NCI-H748 treated with DMSO at 0.1 percent for 48 hours (cell line): Measurements from ENCODE around the gene IQGAP2.
"Not testable (repeated sequence)": the region's sequence is repeated elsewhere in the genome, so short reads cannot be mapped to it uniquely, and the experiment has no call there.

Source experiments
- DNase-seq: peaks from one replicate; lab custom pipeline; 2025; lab: John Stamatoyannopoulos, UW

Gene IQGAP2

GRCh38 chr5:76500633-76501393 is 97.7 kb downstream of the IQGAP2 start:
- no peak for DNase-seq

DNA sequence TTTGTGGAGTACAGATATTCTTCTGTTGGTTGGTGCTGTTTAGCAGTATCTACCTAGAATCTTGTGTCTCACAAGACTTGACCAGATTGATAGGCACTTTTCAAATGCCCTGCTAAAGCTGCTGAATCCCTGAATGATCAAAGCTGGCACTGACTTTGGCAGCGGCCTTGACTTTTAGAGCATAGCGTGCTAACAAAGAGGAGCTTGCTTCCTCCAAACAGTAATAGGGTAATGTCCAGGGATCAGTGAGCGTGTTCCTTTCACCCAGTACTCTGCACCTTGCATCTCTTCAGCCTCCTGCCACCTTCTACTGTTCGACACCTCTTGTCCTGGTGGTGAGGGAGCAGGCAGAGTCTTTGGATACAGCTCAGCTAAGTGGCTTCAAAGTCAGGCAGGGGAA is 100.8 kb downstream of the IQGAP2 start:
- no peak for DNase-seq

DNA sequence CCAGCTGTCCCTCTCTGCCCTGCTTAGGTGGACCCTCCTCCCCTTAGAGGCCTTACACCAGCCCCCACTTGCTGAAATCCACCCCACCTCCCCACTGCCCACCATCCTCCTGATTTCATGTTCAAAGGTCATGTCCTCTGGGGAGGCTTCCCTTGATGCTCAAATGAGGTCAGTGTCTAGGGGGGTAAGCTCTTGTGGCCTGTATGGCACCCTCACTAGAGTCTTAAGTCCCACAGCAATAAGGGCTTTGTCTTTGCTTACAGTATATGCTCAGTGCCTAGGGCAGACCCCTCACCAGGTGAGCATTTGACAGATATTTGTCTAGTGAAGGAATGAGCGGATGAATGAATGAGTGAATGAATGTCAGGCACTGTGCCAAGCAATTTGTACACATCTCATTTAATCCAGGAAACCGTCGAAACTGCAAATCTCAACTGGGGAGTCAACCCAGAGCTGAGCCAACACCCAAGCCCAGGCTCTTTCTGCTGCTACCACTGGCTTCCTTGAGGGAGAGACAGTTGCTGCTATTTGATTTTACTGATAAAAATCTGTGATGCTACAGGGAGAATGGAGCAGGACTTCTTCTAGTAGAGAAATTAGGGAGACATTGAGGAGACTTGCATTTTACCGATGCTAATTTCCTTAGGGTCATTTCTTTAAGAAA is 101.9 kb downstream of the IQGAP2 start:
- no peak for DNase-seq

GRCh38 chr5:76513476-76513875 is 110.4 kb downstream of the IQGAP2 start:
- DNase-seq, result no peak

- DNase-seq, result no peak
Observed at GRCh38 chr5:76514292-76514691, 111.2 kb downstream of the IQGAP2 start.

GRCh38 chr5:76514713-76515112 is 111.6 kb downstream of the IQGAP2 start:
- no peak for DNase-seq

- no peak for DNase-seq
Observed at GRCh38 chr5:76517334-76517733, 114.2 kb downstream of the IQGAP2 start.

- DNase-seq, result not testable (repeated sequence)
Observed at GRCh38 chr5:76518246-76518645, 115.2 kb downstream of the IQGAP2 start.

DNA sequence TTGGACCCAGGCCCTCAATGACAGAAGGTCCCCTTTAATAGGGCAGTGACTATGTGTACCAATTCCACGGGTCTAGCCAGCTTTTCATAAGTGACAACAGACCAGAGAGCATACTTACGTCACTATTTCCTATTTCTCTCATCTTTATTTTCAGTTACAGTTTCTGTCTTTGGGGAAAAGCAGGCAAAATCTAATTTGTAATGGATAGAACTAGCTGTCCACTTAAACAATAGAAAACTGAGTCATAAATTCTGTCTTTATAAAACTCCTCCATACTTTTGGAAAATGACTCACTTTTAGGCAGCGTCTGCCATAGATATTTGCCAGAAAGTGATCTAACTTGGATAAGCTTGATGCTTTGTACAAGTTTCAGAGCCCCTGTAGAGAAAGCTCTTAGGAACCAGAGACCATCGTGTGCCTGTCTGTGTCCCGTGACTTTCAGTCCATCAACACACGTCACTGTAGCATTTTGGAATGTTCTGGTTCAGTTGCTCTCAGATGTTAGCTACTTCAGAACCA is 118.2 kb downstream of the IQGAP2 start:
- no peak for DNase-seq

GRCh38 chr5:76522103-76522935 is 119.2 kb downstream of the IQGAP2 start:
- no peak for DNase-seq

DNA sequence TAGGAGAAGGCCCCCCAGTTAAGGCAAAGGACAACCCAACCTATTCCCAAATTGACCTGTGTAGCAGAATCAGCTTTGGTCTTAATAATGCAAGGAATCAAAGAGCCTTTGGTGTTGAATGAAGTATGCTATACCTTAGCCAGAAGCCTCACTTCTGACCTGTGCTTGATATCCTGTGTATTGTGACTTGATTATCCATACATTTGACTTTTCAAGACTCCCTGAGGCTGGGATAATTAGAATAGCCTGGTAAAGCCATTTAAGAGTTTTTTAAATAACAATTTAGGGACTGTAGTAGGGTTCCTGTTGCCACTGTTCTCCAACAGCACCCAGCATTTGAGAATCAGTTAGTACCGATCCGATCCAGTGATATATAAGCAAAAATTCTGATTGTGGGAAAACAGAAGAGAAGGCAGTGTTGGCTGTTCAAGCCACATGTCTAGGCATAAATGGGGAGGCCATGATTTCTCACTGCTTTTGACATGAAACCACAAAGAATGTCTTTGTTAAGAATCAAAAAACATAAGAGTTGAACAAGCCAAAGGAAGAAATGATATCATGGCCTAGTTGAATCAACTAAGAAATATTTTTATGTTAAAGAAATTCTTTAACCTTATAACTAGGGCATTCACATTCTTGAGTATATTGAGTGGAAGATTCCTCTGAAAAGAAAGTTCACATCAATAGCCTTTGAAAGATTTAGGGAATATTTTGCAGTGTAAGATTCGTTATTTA is 121.2 kb downstream of the IQGAP2 start:
- no peak for DNase-seq

DNA sequence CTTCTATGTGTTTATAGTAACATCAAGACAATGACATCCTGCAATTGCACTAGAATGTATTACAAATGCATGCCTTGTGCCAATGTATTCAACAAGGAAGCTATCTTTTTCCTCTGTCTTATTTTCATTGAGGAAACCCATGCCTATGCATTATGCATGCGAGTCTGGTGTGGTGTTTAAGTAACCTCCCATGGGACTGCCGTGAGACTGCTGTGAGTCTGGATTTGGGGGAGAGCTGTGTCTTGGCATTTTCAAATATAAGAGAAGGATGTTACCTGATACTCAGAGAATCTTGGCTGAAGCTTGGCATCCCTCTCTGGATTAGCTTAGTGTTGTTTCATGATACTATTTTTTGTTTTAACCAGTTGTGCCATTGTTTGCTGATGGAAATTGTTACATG is 121.8 kb downstream of the IQGAP2 start:
- DNase-seq, result no peak

DNA sequence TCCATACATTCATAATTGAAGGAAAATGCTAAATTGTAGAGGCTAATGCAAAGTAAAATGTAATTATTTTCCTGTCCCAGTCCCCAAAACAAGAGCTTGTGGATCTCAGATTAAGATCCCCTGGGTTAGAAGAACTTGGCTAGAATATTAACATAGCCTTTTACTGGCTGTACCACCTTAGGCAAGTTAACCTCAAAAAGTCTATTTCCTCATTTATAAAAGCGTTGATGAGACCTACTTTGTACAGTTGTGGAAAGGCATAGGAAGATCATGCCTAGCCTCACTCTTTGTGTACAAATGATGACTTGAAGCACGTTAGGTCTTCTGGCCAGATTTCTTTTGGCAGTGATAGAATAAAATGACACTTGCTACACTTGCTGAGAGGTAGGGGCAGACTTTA is 122.9 kb downstream of the IQGAP2 start:
- no peak for DNase-seq

DNA sequence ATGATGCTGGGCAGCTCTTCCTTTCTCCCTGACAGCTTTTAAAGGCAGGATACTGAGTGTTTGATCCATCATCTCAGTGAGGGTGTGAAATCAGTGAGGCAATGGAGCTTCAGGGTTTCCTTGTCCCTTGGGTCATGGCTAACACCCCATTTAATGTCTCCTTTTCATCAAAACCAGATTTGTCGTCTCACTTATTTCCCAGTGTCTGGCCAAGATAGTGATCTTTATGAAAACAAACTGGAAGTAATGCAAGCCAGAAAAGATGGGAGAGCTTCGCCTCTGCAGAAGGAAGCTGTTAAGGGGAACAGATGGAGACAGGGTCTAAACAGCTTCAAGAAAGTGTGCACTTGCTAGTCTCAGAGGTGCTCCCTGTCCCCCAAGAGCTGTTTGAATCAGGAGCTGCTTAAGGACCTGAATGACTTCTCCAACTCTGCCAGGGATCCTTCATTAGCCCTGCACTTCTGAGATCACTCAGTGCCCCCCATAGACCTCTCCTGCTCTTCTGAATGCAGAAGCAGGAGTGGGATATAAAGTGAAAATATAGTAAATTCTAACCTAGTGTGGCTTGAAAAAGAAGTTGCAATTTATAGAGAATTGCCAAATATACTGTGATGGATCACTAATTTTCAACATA is 124.0 kb downstream of the IQGAP2 start:
- no peak for DNase-seq

DNA sequence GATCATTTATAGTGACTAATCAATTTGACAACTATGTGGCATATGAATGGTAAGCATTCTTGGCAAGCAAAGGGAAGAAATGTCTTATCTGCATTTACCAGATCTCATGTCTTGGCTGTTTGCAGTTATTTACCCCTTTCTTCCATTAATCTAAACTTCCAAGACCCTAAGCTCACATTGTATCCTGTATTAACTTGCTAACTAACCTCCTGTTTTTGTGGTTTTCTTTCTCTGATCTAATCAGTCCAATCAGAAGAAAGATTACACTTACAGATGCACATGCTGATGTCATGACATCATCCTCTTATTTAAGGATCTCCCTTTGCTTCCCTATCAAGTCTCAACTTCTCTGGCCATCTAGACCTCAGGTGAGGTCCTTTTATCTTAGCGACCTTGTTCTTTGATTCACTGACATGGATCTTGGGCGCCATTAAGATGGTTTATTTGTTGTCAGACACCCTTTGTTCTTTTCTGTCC is 124.6 kb downstream of the IQGAP2 start:
- no peak for DNase-seq

- no peak for DNase-seq
Observed at GRCh38 chr5:76528547-76529331, 125.7 kb downstream of the IQGAP2 start.

GRCh38 chr5:76529464-76530344 is 126.6 kb downstream of the IQGAP2 start:
- no peak for DNase-seq

DNA sequence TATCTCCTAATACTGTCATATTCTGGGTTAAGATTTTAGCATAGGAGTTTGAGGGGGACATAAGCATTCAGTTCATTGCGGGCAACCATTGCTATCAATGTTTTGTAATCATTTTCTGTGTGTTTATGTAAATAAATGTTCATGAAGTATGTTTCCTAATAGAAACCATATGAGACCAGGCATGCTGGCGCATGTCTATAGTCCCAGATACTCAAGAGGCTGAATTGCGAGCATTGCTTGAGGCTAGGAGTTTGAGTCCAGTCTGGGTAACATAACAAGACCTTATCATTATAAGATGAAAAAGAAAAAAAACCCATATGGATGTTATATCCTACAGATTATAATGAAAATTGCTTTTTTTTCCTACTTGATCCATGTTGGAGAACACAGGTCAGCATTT is 129.0 kb downstream of the IQGAP2 start:
- DNase-seq, result no peak

GRCh38 chr5:76532973-76533372 is 129.9 kb downstream of the IQGAP2 start:
- DNase-seq, result no peak
